CD4-positive, alpha-beta T cell treated with Interleukin-12 subunit alpha and Interleukin-12 subunit beta, for 1 hour (primary cell): ENCODE results near the gene ABCB11.
"Not testable (repeated sequence)": the region's sequence is repeated elsewhere in the genome, so short reads cannot be mapped to it uniquely, and the experiment has no call there.

Experiments
- DNase-seq: peaks from one replicate; pipeline ENCODE4 v3.0.0-alpha.2; 2020

ABCB11 gene

DNA sequence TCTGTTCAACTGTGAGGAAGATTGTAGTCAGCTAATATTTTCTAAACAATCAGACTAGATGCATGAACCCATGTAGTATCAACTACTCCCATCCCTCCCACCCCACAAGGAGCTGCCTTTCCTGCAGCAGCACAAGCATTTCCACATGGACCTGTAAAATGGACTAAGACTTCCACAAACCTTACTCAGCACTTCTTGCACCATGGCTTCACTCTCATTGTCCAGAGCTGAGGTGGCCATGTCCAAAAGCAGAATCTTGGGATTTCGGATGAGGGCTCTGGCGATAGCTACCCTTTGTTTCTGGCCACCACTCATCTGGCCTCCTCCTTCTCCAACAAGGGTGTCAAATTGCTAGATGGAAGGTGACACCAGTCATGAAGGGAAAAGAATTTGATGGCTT is 61.3 kb downstream of the ABCB11 start:
- no peak for DNase-seq

DNA sequence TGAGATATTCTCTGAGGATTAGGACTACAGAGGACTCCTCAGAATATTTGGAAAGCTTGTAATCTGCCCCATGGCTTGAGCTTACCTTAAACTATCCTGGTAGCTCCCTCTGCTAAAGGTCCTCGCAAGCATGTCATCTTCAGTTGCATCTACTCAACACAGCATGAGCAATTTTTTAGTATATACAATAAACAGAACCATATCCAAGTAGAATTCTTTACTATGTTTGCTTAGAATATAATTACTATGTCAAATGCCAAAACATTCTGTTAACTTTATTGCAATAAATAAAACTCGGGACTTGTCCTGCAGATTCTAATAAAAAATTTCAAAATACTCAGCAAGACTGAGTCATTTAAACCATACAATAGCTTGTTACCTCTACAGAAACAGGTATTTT is 62.8 kb downstream of the ABCB11 start:
- DNase-seq: no peak

DNA sequence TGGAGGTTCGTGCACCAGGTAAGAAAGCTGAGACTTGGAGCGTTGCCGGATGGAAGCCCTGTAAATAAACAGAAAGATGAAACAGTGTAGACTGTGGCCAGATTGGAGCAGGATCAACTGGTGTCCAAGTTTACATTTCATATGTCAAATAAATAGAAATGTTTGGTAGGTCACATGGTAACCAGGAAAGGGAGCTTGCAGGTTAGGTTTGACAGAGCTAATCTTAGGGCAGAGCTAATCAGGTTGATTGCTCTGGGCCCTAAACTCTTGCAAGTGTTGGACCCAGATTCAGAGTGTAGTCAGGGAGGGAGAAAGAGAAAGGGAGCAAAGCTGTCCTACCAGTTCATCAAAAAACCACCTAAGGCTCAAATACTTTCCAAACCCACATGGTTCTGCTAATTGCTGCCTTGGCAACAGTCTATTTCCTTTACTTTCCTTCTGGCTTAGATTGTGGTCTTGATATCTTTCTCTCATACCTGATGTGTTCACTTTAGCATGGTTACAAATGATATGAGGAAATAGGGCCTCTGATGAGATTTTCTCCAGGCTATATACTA is 66.8 kb downstream of the ABCB11 start:
- DNase-seq: no peak

- DNase-seq: no peak
Observed at GRCh38 chr2:168962636-168963035, 68.5 kb downstream of the ABCB11 start.

DNA sequence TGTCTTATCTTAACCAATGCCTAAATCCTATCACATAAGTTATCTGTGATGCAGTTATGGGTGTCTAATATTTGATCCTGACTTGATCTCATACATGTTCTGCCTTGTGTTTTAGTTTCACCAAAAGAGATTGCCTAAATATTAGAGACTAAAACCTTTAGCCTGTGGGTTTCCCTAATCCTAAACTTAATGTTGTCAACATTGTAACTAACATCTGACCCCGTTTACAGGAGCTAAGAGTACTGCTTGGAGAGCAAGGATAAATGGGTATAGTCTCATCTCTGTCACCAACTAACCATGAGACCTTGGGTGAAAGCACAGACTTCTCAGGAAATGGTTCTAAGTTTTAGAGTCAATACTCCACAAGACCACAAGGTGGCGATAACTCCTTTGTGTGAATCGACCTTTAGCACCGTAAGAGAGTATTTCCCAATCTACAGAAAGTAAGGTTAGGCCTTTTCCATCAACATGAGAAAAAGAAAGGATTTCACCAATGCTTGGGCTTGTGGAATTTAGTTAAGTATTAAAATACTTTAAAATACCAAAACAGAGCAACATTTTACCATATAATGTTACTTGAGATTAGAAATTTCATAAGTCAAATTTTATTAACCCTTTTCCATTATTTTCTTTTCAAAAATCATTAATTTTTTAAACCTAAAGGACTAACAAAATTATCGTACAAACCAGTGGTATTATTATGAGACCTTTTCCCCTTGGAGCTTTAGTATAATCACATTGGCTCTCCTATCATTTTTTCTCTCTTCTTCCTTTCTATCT is 69.5 kb downstream of the ABCB11 start:
- DNase-seq: peak; percentile 67

GRCh38 chr2:168956392-168956791 is 74.7 kb downstream of the ABCB11 start:
- DNase-seq: no peak

DNA sequence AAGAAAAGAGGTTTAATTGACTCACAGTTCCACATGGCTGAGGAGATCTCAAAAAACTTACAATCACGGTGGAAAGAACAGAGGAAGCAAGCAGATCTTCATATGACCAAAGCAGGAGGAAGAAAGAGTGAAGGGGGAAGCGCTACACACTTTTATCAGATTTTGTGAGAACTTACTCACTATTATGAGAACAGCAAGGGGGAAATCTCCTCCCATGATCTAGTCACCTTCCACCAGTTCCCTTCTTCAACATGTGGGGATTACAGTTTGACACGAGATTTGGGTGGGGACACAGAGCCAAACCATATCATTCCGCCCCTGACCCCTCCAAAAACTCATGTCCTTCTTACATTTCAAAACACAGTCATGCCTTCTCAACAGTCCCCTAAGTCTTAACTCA is 75.8 kb downstream of the ABCB11 start:
- DNase-seq: no peak

- DNase-seq: no peak
Observed at GRCh38 chr2:168954256-168954655, 76.9 kb downstream of the ABCB11 start.

- no peak for DNase-seq
Observed at GRCh38 chr2:168952424-168952823, 78.7 kb downstream of the ABCB11 start.

- DNase-seq: no peak
Observed at GRCh38 chr2:168951871-168952270, 79.3 kb downstream of the ABCB11 start.

DNA sequence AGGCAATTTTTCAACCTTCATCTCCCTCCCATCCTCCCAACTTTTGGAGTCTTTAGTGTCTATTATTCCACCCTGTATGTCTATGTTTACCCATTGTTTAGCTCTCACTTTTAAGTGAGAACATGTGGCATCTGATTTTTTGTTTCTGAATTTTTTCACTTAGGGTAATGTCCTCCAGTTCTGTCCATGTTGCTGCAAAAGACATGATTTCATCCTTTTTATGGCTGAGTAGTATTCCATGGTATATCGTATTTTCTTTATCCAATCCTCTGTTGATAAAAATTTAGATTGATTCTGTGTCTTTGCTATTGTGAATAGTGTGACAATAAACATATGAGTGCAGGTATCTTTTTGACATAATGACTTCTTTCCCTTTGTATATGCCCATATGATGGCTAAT is 81.8 kb downstream of the ABCB11 start:
- DNase-seq: no peak

DNA sequence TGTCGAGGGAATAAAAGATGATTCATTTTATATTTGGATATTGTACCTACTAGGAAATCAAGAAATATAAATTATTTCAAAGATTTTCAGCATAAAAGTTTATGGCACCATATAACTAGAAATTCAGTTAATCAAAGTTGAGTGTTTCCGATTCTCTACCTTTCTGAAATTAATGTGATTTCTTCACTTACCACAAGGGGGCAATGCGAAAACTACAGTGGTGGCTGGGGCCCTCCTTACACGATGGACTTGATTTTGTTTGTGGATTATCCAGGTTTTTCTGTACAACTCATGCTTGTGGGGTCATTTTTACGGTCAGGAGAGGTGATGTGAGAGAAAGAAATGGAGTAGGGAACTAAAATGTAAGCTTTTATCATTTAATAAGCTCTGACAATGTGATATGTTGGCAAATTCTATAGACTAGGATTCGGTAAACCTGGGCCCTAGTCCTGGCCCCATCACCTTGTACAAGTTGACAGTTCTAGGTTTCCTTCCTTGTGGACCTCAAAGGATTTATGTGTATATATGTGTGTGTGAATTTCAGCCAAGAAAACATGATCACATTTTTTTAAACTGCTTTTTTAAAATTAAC is 82.4 kb downstream of the ABCB11 start:
- DNase-seq: peak; percentile 20

DNA sequence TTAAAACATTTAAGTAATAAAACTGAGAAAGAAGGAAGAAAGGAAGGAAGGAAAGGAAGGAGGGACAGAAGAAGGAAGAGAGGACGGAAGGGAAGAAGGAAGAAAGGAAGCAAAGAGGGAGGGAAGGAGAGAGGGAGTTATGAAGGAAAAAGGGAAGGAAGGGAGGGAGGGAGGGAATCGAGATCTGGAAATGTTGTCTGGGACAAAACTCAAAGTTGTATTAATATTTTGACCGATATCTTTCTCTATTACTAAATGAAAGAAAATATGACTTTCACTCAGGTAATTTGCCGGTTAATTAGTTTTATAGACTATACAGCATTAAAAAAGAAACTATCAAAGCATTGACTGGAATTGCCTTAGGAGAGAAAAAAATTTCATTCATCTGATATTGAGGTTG is 85.6 kb downstream of the ABCB11 start:
- DNase-seq: no peak

- DNase-seq: no peak
Observed at GRCh38 chr2:168944065-168944464, 87.1 kb downstream of the ABCB11 start.

DNA sequence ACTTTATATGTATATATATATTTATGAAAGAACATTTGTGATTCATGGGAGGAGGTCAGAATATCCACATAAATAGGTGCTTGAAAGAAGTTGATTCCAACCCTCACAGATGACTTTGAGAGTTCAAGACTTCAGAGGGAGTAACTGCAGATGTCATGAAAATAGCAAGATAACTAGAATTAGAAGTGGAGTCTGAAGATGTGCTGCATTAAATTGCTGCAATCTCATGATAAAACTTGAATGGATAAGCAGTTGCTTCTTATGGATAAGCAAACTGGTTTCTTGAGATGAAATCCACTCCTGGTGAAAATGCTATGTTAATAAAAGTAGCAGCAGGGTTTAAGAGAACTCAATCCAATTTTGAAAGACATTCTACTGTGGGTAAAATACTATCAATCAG is 89.8 kb downstream of the ABCB11 start:
- DNase-seq: no peak

- no peak for DNase-seq
Observed at GRCh38 chr2:168939918-168940317, 91.2 kb downstream of the ABCB11 start.

- DNase-seq: no peak
Observed at GRCh38 chr2:168939061-168939460, 92.1 kb downstream of the ABCB11 start.

DNA sequence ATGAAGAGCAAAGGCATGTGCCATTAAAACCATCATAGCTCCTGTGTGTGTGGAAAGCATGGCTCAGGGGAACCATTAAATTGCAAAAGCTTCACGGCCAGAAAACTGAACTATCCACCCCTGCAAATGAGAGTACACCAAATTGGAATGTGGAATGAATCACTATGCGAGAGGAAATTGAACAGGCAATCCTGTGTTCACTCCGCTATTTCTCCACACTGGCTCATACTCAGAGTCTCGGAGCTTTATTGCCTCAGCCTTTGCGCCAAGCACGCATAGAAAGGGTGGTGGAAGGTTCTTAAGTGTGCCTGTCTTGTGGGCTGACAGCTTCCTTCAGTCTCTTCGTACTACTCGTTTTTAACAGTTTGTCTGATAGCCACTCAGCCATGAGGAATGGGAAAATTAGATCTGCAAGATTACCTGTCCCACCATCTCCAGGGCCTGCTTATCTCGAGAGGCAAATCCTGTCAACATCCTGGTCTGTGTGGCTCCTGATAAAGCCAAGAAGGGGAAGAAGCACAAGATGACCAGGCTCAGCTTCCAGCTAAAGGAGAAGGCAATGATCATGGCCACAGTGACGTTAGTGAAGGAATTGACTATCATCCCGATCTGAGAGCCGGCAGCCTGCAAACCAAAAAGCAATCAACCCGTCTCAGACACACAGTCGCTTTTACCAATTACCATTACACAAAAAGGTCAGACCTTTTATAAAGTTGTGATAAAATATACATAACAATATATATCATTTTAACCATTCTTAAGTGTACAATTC is 95.1 kb downstream of the ABCB11 start:
- no peak for DNase-seq

DNA sequence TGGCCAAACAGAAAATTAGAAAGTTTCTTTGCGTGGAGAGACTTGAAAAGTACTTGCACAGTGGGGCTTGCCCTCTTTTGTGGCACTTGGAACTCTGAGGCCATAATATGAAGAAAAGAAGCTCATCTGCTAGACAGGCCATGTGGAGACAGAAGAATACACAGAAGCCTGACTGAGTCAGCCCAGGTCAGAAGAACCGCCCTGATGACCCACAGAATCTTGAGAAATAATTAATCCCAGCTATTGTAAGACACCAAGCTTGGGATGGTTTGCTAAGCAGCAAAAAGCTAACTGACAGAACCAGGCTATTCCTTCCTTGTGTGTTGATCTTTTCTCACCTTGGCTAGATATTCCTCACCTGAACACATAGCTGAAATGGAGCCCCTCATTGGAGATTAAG is 96.3 kb downstream of the ABCB11 start:
- no peak for DNase-seq

GRCh38 chr2:168932174-168932573 is 99.0 kb downstream of the ABCB11 start:
- not testable (repeated sequence) for DNase-seq

DNA sequence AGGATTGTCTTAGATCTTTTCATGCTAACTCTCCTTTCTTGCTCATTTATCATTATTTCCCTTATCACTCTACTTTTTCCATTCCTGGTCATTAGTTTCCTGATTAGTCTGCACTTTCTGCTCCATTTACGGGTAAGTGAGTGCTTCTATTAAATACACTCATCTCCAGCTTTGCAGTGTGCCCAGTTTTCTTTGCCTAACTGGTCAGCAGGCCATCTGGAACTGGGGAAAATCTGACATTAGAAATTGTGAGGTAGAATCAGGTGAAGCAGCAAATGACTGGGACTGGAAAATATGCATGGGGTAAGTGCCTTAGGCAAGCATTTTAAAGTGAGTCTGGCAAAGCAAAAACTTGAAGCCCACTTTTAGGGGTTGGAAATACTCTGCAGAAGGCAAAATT is 100.9 kb downstream of the ABCB11 start:
- DNase-seq: no peak

DNA sequence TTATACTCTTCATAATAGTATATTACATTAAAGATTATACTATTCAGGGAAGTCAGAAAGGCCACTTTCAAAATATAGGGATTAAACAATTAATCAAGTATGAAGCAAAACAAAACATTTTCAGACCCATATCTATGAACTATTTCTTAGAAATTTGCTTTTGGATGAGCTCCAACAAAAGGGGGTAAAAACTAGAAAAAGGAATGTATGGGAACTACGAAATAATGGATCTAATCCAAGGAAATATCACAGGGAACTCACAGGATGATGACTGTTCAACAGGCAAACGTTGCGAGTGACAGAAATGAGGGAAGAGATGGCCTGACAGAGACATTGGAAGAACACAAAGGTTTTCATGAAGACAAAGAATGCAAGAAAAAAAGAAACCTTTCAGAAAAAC is 102.1 kb downstream of the ABCB11 start:
- DNase-seq: no peak

- DNase-seq: no peak
Observed at GRCh38 chr2:168928113-168928831, 102.9 kb downstream of the ABCB11 start.
